ENCODE data around the gene ACVR1.
A peak's percentile ranks its signal among the peaks of the same experiment; 100 is the strongest.
"Not testable (repeated sequence)": the region's sequence is repeated elsewhere in the genome, so short reads cannot be mapped to it uniquely, and the experiment has no call there.

ACVR1 gene

GRCh38 chr2:157788201-157788600, 87.9 kb downstream of the ACVR1 start:
- DNase-seq: no peak

- DNase-seq: no peak
Measured at GRCh38 chr2:157787364-157787938, 88.7 kb downstream of the ACVR1 start.

GRCh38 chr2:157786663-157787363, 89.3 kb downstream of the ACVR1 start:
- DNase-seq: no peak

GRCh38 chr2:157785866-157786662, 90.1 kb downstream of the ACVR1 start:
- DNase-seq: no peak

DNA sequence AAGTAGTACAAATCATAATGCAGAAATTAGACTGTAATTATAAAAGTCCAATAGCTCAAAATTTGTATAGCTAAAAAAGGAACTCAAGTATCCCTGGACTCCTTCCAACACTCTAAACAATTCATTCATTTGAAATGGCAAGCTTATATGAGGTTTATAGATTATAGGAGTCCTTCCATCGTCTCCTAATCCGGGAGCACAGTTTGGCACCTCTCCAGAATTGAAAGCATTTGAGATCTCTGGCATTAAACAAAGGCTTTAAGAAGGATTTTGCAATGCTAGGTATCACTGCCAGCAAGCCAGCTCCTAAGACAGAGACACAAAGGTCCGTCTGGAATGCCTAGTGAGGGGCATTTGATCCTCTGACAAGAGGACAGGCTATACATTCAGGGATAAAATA, 90.9 kb downstream of the ACVR1 start:
- no peak for DNase-seq

GRCh38 chr2:157784823-157785175, 91.3 kb downstream of the ACVR1 start:
- DNase-seq: no peak

DNA sequence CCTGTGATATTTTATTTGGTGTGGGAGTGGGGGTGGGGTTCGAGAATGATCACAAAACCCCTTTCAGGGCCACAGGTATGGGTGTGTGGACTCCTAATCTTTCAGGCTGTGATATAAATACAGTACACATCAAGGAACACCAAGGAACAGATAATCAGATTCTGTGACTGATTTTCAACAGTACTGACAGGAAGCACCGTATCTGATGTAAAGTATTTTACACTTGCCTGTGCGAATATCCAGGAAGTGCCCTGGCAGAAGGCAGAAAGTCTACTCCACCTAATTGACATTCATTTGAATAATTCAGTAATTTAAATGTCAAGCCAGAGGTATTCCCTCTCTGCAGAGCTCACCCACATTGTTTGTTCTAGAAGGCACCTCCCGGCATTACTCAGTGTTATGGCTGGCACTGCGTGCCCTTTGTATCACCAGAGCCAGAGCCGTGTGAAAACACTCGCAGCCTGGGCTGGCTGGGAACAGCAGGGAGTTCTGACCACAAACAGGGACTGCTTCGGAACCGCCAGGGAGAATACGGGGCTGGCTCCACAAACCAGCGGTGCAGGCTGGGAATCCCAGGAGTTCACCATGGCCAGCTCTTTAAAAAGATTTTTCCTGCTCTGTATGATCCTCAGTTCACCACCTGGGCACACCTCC, 91.8 kb downstream of the ACVR1 start:
- DNase-seq: peak; percentile 84 to 86

GRCh38 chr2:157783245-157783644, 92.9 kb downstream of the ACVR1 start:
- no peak for DNase-seq

GRCh38 chr2:157782057-157782845, 93.9 kb downstream of the ACVR1 start:
- peak in 1 of 2 experiments; percentile 11 for DNase-seq

DNA sequence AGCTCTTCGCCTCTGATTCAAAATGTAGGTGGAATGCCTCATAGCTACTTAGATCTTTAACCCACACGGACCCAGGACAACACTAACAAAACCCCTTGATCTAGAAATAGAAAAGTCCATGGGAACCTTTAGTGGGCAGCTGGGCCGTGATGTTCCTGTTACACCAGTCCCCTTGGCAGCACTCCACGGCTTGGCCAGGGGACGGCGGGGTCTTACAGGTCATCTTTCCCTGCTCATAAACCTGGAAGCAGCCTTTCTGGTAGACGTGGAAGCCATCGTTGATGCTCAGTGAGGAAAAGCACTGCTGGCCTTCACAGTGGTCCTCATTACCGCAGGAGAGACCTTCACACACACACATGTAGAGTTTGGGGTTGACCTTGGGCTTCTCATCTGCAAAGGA, 95.9 kb downstream of the ACVR1 start:
- no peak for DNase-seq

- DNase-seq: no peak
Measured at GRCh38 chr2:157779794-157780193, 96.3 kb downstream of the ACVR1 start.

- DNase-seq: peak; percentile 19 to 63
Measured at GRCh38 chr2:157777427-157777826, 98.7 kb downstream of the ACVR1 start.

DNA sequence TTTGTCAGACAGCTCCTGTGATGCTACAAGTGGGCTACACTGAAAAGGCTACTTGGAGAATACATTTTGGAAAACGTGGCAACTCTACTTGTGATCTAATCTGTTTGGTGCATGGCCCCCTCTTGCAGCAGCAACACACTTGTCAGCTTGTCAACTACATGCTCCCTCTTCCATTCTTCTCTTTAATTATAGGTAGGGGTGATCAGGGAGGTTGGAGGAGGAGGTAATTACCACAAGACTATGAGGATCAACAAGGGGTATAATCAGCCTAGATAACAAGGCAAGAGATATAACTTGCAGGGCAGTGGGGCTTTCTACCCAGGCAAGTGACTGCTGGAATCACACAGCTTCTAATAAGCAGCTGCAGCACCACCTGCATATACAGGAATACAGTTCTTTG, 104.9 kb downstream of the ACVR1 start:
- no peak for DNase-seq

- no peak for DNase-seq
Measured at GRCh38 chr2:157769856-157770255, 106.3 kb downstream of the ACVR1 start.

DNA sequence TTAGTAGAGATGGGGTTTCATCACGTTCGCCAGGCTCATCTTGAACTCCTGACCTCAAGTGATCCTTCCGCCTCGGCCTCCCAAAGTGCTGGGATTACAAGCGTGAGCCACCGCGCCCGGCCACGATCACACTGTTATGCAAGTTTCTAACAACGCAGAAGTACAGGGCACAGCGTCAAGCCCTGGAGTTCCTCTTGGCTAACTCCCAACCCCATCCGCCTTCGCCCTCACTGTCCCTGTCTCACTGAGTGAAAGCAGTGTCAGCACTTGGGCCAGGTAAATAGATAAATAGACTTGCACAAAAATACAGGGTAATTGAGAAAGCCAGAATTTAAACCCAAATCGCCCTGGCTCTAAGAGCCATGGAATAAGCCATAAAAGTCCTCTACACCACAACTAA, 111.7 kb downstream of the ACVR1 start:
- no peak for DNase-seq

DNA sequence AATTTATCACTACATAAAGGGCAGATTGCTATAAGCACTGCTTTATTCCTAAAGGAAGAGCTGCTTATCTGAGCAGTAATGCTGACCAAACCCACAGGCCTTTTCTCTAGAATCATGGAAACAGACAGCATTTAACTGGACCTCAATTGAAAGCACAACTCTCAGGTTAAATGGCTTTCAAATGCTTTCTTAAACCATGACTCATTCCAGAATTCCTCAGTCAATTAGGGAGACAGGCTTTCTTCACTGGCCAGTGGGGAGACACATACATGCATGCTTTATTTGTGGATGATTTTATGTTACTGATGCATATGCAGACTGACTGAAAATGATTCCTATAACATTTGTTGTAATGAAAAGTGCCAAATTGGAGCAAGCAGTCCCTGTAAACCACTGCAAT, 114.6 kb downstream of the ACVR1 start:
- DNase-seq: no peak

DNA sequence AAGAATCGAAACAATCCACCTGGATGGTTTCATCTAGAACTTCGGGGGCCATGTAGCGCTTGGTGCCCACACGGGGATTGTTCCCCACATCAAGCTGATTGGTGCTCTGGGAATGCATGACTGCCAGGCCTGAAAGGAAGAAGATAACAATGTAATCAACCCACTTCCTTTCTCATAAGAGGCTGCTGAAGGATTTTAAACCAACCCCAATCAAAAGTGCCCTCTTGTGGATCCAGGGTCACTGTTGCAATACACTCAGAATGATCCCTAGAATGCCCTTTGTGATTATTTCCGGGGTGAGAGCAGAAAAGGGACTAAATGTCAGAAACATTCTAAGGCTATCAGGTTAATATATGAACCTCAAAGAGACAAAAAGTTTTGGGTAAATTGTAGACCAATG, 115.2 kb downstream of the ACVR1 start:
- DNase-seq: no peak

DNA sequence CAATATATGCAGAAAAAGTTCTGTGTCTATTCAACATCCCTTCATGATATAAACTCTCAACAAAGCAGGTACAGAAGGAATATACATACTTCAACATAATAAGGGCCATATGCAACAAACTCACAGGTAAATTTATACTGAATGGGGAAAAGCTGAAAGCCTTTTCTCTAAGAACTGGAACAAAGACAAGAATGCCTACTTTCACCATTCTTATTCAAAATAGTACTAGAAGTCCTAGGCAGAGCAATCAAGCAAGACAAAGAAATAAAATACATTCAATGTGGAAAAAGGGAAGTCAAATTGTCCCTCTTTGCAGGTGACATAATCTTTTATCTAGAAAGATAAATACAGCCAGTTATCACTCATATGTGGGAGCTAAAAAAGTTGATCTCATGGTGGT, 116.3 kb downstream of the ACVR1 start:
- no peak for DNase-seq

- DNase-seq: no peak
Measured at GRCh38 chr2:157758586-157758985, 117.5 kb downstream of the ACVR1 start.

- no peak for DNase-seq
Measured at GRCh38 chr2:157757500-157757899, 118.6 kb downstream of the ACVR1 start.

DNA sequence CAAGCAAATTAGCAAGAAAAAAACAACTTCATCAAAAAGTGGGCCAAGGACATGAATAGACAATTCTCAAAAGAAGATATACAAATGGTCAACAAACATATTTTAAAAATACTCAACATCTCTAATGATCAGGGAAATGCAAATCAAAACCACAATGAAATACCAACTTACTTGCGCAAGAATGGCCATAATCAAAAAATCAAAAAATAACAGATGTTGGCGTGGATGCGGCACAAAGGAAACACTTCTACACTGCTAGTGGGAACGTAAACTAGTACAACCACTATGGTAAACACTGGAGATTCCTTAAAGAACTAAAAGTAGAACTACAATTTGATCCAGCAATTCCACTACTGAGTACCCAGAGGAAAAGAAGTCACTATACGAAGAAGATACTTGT, 119.7 kb downstream of the ACVR1 start:
- not testable (repeated sequence) for DNase-seq

DNA sequence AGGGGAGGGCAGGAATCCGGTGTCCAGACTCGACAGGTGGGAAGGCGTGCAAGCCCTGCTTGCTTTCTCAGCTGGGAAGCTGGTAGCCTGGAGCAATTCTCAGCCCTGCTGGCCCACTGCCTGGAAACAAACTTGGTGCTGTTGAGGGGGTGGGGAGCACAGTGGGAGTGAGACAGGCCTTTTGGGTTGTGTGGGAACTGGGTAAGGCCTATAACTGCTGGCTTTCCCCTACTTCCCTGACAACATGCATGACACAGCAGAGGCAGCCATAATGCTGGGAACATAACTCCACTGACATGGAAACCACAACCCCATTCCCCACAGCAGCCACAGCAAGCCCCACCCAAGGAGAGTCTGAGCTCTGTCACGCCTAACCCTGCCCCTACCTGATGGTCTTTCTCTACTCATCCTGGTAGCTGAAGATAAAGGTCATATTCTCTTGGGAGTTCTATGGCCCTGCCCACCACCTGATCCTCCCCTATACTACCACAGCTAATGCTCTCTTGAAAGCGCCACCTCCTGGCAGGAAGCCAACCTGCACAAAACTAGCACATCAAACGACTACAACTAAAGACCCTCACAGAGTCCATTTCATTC, 124.6 kb downstream of the ACVR1 start:
- peak in 1 of 2 experiments; percentile 2 for DNase-seq

Data from NCI-H526 (cell line).